HCT116 (cell line): ENCODE results near the gene BAX. TPM values are rescaled to one million over a fixed set of nuclear protein-coding genes. Genes with fewer than 3 reads are reported as not detected.

ENCODE experiments used
- ATAC-seq: fragments of 200-7000 bp; cut with Tn5 transposase; 2 replicates; pipeline ENCODE4 v1.9.1; 2020; ENCODE audit warnings: mild to moderate bottlenecking, moderate library complexity
- BruUV-seq: library from RNA; stranded (reverse); fragments of 400-500 nt; replicated peaks from 2 replicates; lab custom pipeline; 2021; lab: Mats Ljungman, UMichigan
- CTCF ChIA-PET: fragments of 300-600 bp; sonication (Branson Sonifier 250); formaldehyde crosslinking; loops from one replicate; lab custom pipeline; 2021; ENCODE audit warnings: antibody characterized with exemption; lab: Charles Lee
- POLR2A ChIA-PET: fragments of 300-600, 350-600 bp; sonication (Branson Sonifier 250); formaldehyde crosslinking; loops from one replicate; lab custom pipeline; 2021; ENCODE audit warnings: antibody characterized with exemption; lab: Charles Lee
- RAD21 ChIA-PET, 2 experiments: fragments of 300-600 bp; sonication (Branson Sonifier 250); formaldehyde crosslinking; loops; one replicate each; lab custom pipeline; 2023; ENCODE audit warnings: low total read pairs in 2 of 2; ENCODE audit not compliant: uncharacterized antibody in 2 of 2, unreplicated experiment in 2 of 2, low non-redundant PET in 1 of 2; lab: Charles Lee
- DNase-seq: peaks from one replicate; pipeline ENCODE4 v3.0.0-alpha.2; 2010; ENCODE audit warnings: low read depth, low spot score
- H2AFZ ChIP-seq: fragments of 200-600 bp; shearing (Covaris generic), sonication (generic); 2 replicates; pipeline ENCODE4 v1.6.1; 2017; ENCODE audit warnings: low read depth, mixed run types, mixed read lengths, antibody characterized with exemption, low read length; ENCODE audit not compliant: poor library complexity, severe bottlenecking
- H3K27ac ChIP-seq: 2 replicates; pipeline ENCODE4 v1.5.1; 2012; ENCODE audit warnings: low read depth, low read length
- H3K27me3 ChIP-seq: fragments of 200-600 bp; sonication (generic); 2 replicates; pipeline ENCODE4 v1.6.1; 2016; ENCODE audit warnings: mixed run types, low read length, mixed read lengths; ENCODE audit not compliant: insufficient read depth
- H3K36me3 ChIP-seq, 2 experiments: fragments of 200-500 bp in 1 of 2; fragments of 200-600 bp in 1 of 2; sonication (Bioruptor generic) in 1 of 2; sonication (generic) in 1 of 2; 2 replicates each; pipeline versions ENCODE4 v1.5.1 to v1.6.1; 2014 to 2016; ENCODE audit warnings: low read length in 2 of 2, inconsistent platforms in 1 of 2, mixed read lengths in 1 of 2, mixed run types in 1 of 2; ENCODE audit not compliant: insufficient read depth in 2 of 2, control insufficient read depth in 1 of 2
- H3K4me1 ChIP-seq, 2 experiments: fragments of 200-600 bp in 1 of 2; sonication (generic) in 1 of 2; 2 replicates each; pipeline versions ENCODE4 v1.5.1 to v1.6.1; 2012 to 2017; ENCODE audit warnings: low read length in 2 of 2, inconsistent platforms in 1 of 2, mild to moderate bottlenecking in 1 of 2, mixed read lengths in 1 of 2, mixed run types in 1 of 2, moderate library complexity in 1 of 2; ENCODE audit not compliant: insufficient read depth in 2 of 2, control insufficient read depth in 1 of 2
- H3K4me2 ChIP-seq: fragments of 200-600 bp; sonication (generic); 2 replicates; pipeline ENCODE4 v1.6.1; 2017; ENCODE audit warnings: mixed run types, low read length, mixed read lengths
- H3K4me3 ChIP-seq, 2 experiments: fragments of 200-600 bp in 1 of 2; sonication (generic) in 1 of 2; replicated peaks in 1 of 2; 2 replicates each; pipeline ENCODE4 v1.5.1; 2011 to 2016; ENCODE audit warnings: low read length in 2 of 2, control low read depth in 1 of 2, low read depth in 1 of 2, mild to moderate bottlenecking in 1 of 2, mixed read lengths in 1 of 2, mixed run types in 1 of 2
- H3K79me2 ChIP-seq: fragments of 200-600 bp; sonication (generic); 2 replicates; pipeline ENCODE4 v1.6.1; 2017; ENCODE audit warnings: mild to moderate bottlenecking, mixed run types, low read length, moderate library complexity, mixed read lengths; ENCODE audit not compliant: insufficient read depth
- H3K9ac ChIP-seq: fragments of 200-600 bp; sonication (generic); 2 replicates; pipeline ENCODE4 v1.6.1; 2016; ENCODE audit warnings: low read length, mixed read lengths
- H3K9me2 ChIP-seq: fragments of 200-600 bp; sonication (generic), shearing (Covaris generic); 2 replicates; pipeline ENCODE4 v1.6.1; 2017; ENCODE audit warnings: mixed run types, mild to moderate bottlenecking, moderate library complexity; ENCODE audit not compliant: insufficient read depth
- H3K9me3 ChIP-seq, 2 experiments: fragments of 200-500 bp in 1 of 2; fragments of 200-600 bp in 1 of 2; sonication (Bioruptor generic) in 1 of 2; sonication (generic) in 1 of 2; 2 replicates each; pipeline ENCODE4 v1.6.1; 2014 to 2017; ENCODE audit warnings: low read length in 2 of 2, mixed read lengths in 2 of 2, inconsistent platforms in 1 of 2, low read depth in 1 of 2, mild to moderate bottlenecking in 1 of 2, mixed run types in 1 of 2, moderate library complexity in 1 of 2; ENCODE audit not compliant: control insufficient read depth in 1 of 2, insufficient read depth in 1 of 2
- H4K20me1 ChIP-seq: fragments of 200-600 bp; sonication (generic), shearing (Covaris generic); 2 replicates; pipeline ENCODE4 v1.6.1; 2017; ENCODE audit warnings: mixed run types, mild to moderate bottlenecking, moderate library complexity; ENCODE audit not compliant: insufficient read depth
- CBX3 ChIP-seq: IDR thresholded peaks from 2 replicates; pipeline ENCODE4 v1.6.1; 2012; ENCODE audit warnings: low read depth
- CEBPB ChIP-seq: IDR thresholded peaks from 2 replicates; pipeline ENCODE4 v1.6.1; 2012; ENCODE audit warnings: low read depth
- EGR1 ChIP-seq: IDR thresholded peaks from 2 replicates; pipeline ENCODE4 v1.6.1; 2012; ENCODE audit warnings: low read depth
- EZH2 ChIP-seq: fragments of 200-600 bp; sonication (generic); IDR thresholded peaks from 2 replicates; pipeline ENCODE4 v1.6.1; 2017; ENCODE audit warnings: antibody characterized with exemption, mixed run types
- FOSL1 ChIP-seq: IDR thresholded peaks from 2 replicates; pipeline ENCODE4 v1.6.1; 2012; ENCODE audit warnings: low read depth
- POLR2A ChIP-seq: IDR thresholded peaks from 2 replicates; pipeline ENCODE4 v1.7.0; 2011; ENCODE audit warnings: borderline replicate concordance; ENCODE audit not compliant: insufficient read depth, insufficient read length; ENCODE audit errors: extremely low read depth
- POLR2AphosphoS5 ChIP-seq: IDR thresholded peaks from 2 replicates; pipeline ENCODE4 v1.6.1; 2011; ENCODE audit warnings: mild to moderate bottlenecking, low read depth, low read length, moderate library complexity
- RAD21 ChIP-seq: IDR thresholded peaks from 2 replicates; pipeline ENCODE4 v1.6.1; 2012; ENCODE audit warnings: low read depth, mild to moderate bottlenecking
- SIN3A ChIP-seq: IDR thresholded peaks from 2 replicates; pipeline ENCODE4 v1.6.1; 2012; ENCODE audit warnings: low read depth
- TCF7L2 ChIP-seq: IDR thresholded peaks from 2 replicates; pipeline ENCODE4 v1.7.0; 2011; ENCODE audit warnings: borderline replicate concordance, inconsistent platforms; ENCODE audit not compliant: insufficient read depth, insufficient read length; ENCODE audit errors: extremely low read depth
- ZFX ChIP-seq: fragments of 450-650 bp; IDR thresholded peaks from 2 replicates; pipeline ENCODE4 v1.6.1; 2017
- intact Hi-C: fragments of 100-400 bp; cut with micrococcal nuclease; formaldehyde crosslinking; loops from 2 replicates; pipeline ENCODE4 v1.10.0; 2022
- total RNA-seq: library from RNA; stranded (reverse); gene quantifications from one replicate; pipeline ENCODE4 v1.2.1, GENCODE V29; 2021; ENCODE audit not compliant: unreplicated experiment
- TF ChIP-seq, protein P1 (sequence below), 3 experiments: fragments of 200-600 bp in 1 of 3; sonication (generic) in 1 of 3; IDR thresholded peaks in 2 of 3; conservative IDR thresholded peaks in 1 of 3; 2 replicates each; pipeline ENCODE4 v1.5.1; 2012 to 2017; ENCODE audit warnings: low read depth in 2 of 3, low read length in 2 of 3, antibody characterized with exemption in 1 of 3, borderline replicate concordance in 1 of 3, control low read depth in 1 of 3, mild to moderate bottlenecking in 1 of 3, mixed read lengths in 1 of 3, mixed run types in 1 of 3, moderate library complexity in 1 of 3; ENCODE audit not compliant: insufficient read depth in 1 of 3
- TF ChIP-seq, protein P2 (sequence below): IDR thresholded peaks from 2 replicates; pipeline ENCODE4 v1.6.1; 2011; ENCODE audit warnings: mild to moderate bottlenecking, low read length, moderate library complexity; ENCODE audit not compliant: insufficient replicate concordance; ENCODE audit errors: extremely low read depth
- TF ChIP-seq, protein P3 (sequence below): IDR thresholded peaks from 2 replicates; pipeline ENCODE4 v1.6.1; 2012

The BAX gene
- total RNA-seq, 1 experiment from 2014 or later, result 96.4 TPM

DNA sequence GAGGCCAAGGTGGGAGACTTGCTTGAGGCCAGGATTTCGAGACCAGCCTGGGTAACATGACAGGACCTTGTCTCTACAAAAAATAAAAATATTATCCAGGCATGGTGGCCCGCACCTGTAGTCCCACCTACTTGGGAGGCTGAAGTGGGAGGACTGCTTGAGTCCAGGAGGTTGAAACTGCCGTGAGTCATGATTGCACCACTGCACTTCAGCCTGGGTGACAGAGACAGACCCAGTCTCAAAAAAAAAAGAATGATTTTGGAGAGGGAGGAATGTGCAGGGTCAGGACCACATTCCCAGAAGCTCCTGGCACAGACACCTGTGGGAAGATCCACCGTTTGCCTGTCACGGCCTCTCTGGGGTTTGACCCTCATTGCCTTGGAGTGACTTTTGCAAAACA is 9.3 kb upstream of the BAX start:
- no peaks in the 10 kb centered on the region for H3K9me3 ChIP-seq
- POLR2A ChIA-PET, result interaction anchor here (1.3 kb wide), 1 partner anchor 12 kb away, joined by 3 read pairs; the partner anchor contains the start of gene DHDH
- H3K4me2 ChIP-seq, result no peak overlapping the region
- ATAC-seq (no peak), DNase-seq (no peak)
- H3K9me2 ChIP-seq, result no peaks in the 10 kb centered on the region
- no peak overlapping the region for H3K4me3 ChIP-seq
- H2AFZ ChIP-seq, result no peak overlapping the region
- intact Hi-C loops, result no loop called here
- CTCF ChIA-PET, result no interaction called here
- 0 out of 4 replicates have a peak, but pooled peaks cover 0 to 3% of the 10 kb centered on the region in 2 experiments for H3K36me3 ChIP-seq
- no TSS peak for BruUV-seq
- TF ChIP-seq EZH2, result no peak
- TF ChIP-seq, protein P1, sequence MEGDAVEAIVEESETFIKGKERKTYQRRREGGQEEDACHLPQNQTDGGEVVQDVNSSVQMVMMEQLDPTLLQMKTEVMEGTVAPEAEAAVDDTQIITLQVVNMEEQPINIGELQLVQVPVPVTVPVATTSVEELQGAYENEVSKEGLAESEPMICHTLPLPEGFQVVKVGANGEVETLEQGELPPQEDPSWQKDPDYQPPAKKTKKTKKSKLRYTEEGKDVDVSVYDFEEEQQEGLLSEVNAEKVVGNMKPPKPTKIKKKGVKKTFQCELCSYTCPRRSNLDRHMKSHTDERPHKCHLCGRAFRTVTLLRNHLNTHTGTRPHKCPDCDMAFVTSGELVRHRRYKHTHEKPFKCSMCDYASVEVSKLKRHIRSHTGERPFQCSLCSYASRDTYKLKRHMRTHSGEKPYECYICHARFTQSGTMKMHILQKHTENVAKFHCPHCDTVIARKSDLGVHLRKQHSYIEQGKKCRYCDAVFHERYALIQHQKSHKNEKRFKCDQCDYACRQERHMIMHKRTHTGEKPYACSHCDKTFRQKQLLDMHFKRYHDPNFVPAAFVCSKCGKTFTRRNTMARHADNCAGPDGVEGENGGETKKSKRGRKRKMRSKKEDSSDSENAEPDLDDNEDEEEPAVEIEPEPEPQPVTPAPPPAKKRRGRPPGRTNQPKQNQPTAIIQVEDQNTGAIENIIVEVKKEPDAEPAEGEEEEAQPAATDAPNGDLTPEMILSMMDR (IDR thresholded peaks at IDR 0.05 in 2 of 3, conservative IDR thresholded peaks at IDR 0.05 in 1 of 3; ENCODE audit: borderline replicate concordance in 1 of 3, insufficient read depth in 1 of 3, low read depth in 2 of 3, low read length in 2 of 3), result no peak
- TF ChIP-seq SIN3A, result no peak
- no peak for TF ChIP-seq ZFX
- no peak for TF ChIP-seq POLR2AphosphoS5
- TF ChIP-seq, protein P2, sequence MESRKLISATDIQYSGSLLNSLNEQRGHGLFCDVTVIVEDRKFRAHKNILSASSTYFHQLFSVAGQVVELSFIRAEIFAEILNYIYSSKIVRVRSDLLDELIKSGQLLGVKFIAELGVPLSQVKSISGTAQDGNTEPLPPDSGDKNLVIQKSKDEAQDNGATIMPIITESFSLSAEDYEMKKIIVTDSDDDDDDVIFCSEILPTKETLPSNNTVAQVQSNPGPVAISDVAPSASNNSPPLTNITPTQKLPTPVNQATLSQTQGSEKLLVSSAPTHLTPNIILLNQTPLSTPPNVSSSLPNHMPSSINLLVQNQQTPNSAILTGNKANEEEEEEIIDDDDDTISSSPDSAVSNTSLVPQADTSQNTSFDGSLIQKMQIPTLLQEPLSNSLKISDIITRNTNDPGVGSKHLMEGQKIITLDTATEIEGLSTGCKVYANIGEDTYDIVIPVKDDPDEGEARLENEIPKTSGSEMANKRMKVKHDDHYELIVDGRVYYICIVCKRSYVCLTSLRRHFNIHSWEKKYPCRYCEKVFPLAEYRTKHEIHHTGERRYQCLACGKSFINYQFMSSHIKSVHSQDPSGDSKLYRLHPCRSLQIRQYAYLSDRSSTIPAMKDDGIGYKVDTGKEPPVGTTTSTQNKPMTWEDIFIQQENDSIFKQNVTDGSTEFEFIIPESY, result no peak
- no peak for TF ChIP-seq CEBPB
- no peak for TF ChIP-seq TCF7L2
- TF ChIP-seq CBX3, result no peak
- TF ChIP-seq POLR2A, result no peak
- no peak for TF ChIP-seq FOSL1
- TF ChIP-seq, protein P3, sequence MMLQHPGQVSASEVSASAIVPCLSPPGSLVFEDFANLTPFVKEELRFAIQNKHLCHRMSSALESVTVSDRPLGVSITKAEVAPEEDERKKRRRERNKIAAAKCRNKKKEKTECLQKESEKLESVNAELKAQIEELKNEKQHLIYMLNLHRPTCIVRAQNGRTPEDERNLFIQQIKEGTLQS, result no peak
- no peak for TF ChIP-seq EGR1
- no peak for TF ChIP-seq RAD21
- H4K20me1 ChIP-seq, result no peaks in the 10 kb centered on the region
- H3K27me3 ChIP-seq, result no peaks in the 10 kb centered on the region
- no peaks in the 10 kb centered on the region for H3K4me1 ChIP-seq
- RAD21 ChIA-PET, result no interaction called here
- H3K27ac ChIP-seq, result no peak overlapping the region
- H3K79me2 ChIP-seq, result no peaks in the 10 kb centered on the region
- no peak overlapping the region for H3K9ac ChIP-seq
